GM18868 (cell line): ENCODE data around the gene OR1L1.

Experiments
- ATAC-seq: cut with Tn5 transposase; IDR thresholded peaks from one replicate; pipeline ENCODE4 v1.9.1; 2021; ENCODE audit warnings: mild to moderate bottlenecking, moderate library complexity; ENCODE audit not compliant: unreplicated experiment

OR1L1 gene, protein sequence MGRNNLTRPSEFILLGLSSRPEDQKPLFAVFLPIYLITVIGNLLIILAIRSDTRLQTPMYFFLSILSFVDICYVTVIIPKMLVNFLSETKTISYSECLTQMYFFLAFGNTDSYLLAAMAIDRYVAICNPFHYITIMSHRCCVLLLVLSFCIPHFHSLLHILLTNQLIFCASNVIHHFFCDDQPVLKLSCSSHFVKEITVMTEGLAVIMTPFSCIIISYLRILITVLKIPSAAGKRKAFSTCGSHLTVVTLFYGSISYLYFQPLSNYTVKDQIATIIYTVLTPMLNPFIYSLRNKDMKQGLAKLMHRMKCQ

DNA sequence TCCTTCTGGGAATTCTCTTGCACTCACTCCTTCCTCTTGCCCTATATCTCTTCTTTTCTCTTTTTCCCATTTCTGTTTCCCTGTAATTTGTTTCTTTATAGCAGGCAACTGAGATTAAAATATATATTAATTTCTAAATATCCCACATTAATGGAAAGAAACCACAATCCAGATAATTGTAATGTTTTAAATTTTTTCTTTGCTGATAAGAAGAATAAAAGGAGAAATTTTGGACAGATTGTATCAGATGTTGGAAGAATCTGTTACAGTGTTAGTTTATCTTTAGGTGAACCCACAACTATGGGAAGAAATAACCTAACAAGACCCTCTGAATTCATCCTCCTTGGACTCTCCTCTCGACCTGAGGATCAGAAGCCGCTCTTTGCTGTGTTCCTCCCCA lies at the start of gene OR1L1:
Gene OR1L1, plus strand, starts transcription at position 301 of the 400 bp plus-strand sequence. Its CDS starts 0 bp downstream, at position 301.
- ATAC-seq: no peak

DNA sequence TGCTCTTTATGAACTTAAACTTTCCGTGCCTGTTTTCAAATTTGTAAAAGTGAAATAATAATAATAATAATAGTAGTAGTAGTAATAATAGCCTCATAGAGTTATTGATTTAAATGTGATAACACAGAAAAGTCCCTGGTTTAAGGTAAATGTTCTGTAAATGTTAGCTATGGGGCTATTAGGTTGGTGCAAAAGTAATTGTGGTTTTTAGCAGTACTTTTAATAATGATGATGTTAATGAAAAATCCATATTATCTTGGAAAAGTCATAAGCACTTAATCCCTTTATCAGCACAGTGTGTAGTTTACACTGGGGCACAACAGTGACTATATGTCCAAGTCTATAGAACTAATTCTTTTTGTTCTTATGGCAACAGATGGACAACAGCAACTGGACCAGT lies 47.2 kb upstream of the OR1L1 start, which contains the start of gene OR1Q1:
Gene OR1Q1, plus strand, starts transcription at position 377 of the 400 bp plus-strand sequence. Its CDS starts 0 bp downstream, at position 377.
- no peak for ATAC-seq

DNA sequence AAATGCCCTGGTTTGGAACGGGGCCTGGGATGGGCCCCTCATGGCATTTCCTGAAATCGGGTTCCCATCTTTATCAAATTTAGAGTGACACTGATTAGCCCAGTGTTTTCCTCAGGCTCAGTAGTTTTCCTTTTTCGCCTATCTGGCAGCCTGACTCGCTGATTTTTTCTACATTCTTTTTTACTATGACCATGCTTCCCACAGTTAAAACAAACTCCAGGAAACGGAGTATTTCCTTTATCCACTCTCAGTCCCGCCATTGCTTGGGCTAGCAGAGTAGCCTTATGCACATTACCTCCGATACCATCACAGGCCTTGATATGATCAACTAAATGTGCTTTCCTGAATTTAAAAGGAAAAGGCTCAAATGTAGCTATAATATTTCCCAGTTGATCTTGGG lies 41.5 kb upstream of the OR1L1 start:
- no peak for ATAC-seq

DNA sequence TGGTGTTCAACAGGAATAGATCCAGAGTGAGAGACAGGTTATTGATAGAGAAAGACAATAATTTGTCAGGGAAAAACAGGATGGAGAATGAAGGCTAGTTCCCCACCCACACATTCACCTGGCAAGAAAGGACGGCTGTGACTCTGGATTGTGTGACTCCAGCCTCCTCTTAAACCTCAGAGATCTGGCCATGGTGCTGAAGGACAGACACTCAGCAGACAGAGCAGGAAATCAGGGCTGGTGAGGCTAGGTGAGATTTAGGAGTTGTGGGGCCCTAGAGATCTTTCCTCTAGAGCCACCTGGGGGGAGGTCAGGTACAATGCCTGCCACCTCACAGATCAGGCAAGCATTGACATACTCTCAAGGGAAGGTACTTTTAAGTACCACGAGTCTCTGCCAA lies 19.3 kb upstream of the OR1L1 start:
- ATAC-seq: no peak

DNA sequence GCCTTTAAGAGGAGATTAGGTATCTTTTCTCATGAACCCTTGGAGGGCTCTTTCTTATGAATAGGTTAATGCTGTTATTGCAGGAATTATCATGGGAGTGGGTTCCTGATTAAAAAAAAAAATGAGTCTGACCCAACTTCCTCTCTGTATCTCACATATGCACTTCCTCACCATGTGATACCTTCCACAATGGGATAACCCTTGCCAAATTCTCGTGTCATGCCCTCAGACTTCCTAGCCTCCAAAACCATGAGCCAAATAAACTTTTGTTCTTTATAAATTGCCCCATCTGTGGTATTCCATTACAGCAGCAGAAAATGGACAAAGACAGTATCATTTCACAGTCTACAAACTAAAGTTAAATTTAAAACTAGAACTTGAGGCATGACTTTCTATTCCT lies 5.1 kb upstream of the OR1L1 start:
- ATAC-seq: no peak

DNA sequence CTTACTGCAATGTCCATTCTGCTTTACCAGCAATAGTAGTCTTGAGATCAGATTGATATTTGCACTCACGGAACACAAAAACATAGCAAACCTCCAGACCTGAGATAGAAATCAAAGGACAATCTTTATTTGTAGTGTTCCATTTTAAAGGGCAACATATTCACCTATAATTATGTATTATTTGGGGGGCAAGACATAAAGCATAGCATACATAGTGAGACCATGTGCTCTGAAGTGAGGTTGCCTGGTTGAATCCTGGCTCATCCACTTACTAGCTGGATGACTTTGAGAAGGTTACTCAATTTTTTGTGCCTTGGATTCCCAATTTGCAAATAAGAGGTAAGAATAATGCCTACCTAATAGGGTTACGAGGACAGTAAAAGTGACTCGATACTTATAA lies 4.0 kb upstream of the OR1L1 start, which contains the start of gene OR1B1:
Gene OR1B1, minus strand, starts transcription at position 101 of the 400 bp plus-strand sequence.
- no peak for ATAC-seq

DNA sequence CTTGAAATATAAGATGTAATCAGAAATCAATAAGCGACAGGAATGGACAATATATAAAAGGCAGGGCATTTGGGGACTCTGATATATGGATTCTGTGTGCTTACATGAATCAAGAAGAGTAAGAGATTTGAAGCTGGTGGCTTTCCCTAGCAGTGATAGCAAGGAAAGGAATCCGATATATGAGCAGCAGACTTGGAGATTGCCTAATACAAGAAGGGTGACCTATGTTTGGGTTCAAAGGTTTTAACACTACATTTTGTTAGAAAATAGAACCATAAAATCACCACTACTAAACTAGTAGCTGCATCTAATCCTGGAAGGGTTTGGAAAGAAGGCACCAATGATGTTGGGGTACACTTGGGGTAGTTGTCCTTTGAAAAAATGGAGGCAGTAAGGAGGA lies 11.0 kb downstream of the OR1L1 start:
- ATAC-seq: no peak

DNA sequence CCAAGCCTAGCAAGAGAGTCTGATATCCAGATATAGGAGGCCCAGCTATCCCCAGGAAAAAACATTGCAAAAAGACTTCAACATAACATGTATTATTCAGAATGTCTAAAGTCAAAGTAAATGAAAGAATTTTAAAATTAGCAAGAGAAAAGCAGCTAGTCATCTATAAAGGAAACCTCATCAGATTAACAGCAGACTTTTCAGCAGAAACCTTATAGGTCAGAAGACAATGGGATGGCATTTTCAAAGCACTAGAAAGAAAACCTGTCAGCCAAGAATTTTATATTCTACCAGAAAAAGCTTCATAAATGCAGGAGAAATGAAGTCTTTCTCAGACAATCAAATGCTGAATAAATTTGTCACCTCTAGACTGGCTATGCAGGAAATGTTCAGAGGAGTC lies 23.3 kb downstream of the OR1L1 start:
- no peak for ATAC-seq

DNA sequence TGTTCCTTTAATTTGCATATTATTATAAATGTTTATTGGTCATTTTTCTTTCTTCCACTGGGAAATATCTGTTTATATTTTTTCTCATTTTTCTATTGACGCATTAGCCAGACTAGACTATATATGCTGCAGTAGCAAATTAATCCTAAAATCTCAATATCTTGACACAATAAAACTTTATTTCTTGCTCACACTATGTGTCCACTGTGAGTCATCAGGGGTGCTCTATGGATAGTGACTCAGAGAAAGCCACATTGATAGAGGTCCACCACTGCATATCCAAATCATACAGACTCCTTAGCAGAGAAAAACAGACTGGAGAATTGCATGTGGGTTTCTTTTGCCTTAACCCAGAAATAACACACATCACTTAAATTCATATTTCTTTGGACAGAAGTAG lies 34.2 kb downstream of the OR1L1 start:
- ATAC-seq: no peak
